GM19238 (cell line): Measurements from ENCODE around the gene BRS3.

Source experiments
- DNase-seq: peaks from one replicate; pipeline ENCODE4 v3.0.0; 2011; ENCODE audit warnings: low spot score; ENCODE audit not compliant: insufficient read length

BRS3 gene

DNA sequence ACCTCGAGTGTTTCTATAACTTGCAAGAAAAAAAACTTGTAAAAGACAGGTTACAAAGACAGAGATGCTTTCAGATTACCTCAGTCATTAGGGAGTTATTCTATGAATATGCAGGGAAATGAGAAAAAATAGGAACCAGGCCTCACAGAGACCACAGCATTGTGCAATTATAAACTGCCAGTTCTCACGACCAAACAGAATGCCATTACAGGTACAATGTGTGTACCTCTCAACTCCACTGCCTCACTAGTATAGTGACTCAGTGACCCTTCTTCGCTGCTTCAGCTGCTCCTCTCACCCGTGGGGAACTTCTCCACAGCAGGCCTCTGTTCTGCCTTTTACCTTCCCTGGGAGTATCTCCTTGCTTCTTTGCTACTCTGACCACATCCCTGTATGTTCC, 7.3 kb downstream of the BRS3 start:
- no peak for DNase-seq

DNA sequence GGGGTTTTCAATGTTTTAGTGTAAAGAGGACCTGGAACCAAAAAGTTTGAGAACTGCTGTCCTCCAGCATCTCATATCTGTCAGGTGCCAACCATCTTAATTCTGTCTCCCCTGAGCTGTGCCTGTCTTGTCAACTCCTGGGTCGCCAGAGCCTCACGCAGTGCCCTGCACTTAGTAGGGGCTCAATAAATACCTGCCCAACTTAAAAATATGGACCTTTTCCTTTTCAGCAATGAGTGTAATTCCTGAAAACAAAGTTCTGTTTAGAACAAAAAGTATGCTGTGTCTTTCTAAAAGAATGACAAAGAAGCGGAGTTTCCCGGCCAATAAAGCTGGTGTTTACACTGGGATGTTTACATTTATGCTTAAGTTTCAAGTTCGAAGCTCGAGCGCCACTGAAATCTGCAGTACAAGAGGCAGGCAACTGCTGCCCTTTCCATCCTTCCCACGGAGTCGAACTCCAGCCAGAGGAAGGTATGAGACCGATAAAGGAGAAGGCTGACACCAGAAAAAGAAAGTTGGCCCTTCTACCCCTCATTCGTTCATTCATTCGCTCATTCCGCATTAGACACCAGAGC, 8.5 kb downstream of the BRS3 start:
- DNase-seq: no peak

DNA sequence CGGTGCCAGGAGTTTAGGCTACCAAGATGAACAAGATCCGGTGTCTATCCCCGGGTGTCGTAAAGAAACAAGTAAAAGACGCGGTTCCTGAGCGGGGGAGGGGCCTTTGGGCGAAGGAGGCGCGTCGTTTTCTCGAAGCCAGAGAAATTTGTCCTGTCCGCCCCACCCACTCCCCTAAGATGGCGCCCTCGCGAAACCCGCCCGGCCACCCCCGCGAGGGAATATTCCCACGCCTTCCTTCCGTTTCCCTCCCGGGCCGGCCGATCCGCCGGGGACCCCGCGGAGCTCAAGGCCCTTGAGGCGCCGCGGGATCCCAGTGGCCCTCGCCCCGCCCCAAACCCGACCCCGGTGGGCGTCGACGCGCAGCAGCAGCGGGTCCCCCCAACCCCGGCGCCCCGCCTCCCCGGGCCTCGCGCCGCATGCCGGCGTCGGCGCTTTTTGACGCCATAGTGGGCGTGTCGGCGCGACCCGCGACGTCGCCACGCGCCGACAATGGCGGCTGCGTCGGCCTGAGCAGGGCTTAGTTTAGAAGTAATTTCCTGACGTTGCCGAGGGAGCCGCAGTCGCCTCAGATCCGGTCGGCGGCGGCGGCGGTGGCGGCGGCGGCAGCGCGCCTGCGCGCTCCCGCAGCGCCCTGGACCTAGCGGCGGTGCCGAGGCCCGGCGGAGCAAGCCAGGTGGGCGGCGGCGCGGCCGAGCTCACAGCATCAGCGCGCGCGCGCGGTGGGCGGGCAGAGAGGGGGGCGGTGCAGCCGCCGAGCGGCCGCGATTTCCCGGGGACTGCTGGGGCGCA, 9.2 kb downstream of the BRS3 start:
- DNase-seq: peak; percentile 59

DNA sequence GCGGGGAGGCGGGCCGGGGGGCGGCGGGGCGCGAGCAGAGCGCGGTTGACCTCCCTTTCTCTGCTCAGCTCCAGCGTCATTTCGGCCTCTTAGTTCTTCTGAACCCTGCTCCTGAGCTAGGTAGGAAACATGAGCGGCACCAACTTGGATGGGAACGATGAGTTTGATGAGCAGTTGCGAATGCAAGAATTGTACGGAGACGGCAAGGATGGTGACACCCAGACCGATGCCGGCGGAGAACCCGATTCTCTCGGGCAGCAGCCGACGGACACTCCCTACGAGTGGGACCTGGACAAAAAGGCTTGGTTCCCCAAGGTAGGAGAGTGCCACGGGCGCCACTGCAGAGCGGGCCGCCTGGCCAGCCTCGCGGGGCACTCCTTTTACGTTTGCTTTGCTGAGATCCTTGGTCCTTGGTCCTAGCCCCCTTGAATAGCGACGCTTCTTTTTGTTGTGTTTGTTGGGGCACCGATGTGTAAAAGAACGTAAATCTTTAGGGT, 9.9 kb downstream of the BRS3 start, which contains the start of gene HTATSF1:
TSS of gene HTATSF1 (plus strand) at position 37 of the 497 bp plus-strand sequence. CDS start at position 130, 93 bp downstream.
- DNase-seq: no peak

DNA sequence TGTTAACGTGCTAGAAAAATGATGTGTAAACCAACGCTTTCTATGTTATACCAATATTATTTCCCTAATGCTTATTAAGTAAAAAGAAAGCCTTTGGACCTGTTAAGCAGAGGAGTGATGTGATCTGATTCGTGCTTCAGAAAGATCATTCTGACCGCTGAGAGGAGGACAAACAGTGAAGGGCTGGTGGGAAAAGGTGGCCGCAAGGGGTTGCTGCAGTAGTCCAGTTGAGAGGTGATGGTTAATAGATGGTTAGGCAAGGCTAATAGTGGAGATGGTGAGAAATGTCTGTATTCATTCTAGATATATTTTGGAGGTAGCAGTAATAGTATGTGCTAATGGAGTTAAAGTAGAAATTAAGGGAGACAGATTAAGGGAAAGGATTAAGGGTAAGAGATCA, 31.3 kb downstream of the BRS3 start:
- no peak for DNase-seq

DNA sequence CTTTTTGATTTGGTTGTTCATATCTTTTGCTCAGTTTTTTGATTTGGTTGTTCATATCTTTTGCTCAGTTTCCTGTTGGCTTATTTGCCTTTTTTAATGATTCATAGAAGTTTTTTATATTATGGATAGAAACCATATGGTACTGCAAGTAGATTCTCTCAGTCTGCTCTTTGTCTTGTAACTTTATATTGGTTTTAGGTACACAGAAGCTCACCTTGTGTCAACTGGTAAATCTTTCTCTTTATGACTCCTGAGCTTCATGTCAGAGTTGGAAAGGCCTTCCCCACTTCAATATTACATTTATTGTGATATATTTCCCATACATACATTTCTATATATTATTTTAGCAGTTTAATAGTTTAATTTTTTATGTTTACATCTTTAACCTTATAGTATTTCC, 36.0 kb downstream of the BRS3 start:
- no peak for DNase-seq

DNA sequence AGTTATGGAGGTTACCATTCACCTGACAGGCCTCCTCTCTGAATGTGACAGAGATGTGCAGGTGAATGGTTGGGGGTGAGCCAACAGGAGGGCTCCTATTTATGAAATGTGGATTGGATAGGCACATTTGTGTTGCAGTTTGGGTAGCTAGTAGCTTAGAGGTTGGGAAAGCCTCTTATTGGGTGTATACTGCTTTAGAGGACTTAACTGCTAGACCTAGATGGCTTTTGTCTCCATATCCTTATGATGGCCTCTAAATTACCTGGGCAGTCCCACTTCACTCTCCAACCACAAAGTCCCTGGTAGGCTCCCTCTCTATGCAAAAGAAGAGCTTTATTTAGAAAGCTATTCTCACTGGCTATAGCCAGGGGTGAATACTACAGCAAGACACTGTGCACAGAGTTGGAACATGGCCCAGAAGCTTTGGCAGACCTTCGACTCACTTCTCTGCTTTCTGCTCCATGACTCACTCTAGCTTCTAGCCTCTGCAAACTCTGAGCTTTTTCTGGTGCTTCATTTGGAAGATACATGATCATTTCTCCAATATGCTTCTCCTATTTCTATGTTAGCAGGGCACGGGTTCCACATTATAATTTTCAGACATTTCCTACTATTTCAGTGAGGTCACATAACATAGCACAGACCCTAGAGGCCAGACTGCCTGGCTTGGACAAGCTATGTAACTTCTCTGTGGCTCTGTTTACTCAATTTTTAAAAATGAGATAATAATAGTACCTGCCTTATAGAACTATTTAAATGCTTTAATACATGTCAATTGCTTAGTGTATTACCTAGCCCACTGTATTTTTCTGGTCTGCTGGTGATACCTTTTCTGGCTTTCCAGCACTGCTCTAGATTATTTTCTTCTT, 38.2 kb downstream of the BRS3 start:
- no peak for DNase-seq

DNA sequence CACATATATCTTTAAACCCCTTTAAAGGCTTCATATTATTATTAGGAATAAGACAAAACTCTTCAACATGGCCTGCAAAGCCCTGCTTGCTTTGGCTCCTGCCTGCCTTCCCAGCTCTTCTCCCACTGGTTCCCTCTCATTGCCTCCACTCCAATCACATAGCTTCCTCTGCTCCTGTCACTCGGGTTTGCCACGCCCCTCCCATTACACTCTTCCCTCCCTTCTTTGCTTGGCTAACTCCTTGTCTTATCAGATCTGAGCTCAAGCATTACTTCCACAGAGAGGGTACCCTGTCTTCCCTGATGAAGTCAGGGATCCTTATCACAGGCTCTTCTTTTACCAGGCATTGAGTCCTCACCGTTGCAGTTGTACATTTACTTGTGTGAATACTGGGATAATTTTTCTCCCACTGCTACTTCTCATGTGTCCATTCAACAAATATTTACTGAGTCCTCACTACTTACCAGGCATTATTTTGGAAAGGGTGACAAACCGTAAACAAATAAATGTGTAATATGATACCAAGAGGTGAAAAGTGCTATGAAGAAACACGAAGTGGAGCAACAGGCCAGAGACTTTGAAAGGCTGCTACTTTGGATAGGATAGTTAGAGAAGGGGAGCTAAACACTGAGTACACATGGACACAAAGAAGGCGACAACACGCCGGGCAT, 41.0 kb downstream of the BRS3 start:
- no peak for DNase-seq

DNA sequence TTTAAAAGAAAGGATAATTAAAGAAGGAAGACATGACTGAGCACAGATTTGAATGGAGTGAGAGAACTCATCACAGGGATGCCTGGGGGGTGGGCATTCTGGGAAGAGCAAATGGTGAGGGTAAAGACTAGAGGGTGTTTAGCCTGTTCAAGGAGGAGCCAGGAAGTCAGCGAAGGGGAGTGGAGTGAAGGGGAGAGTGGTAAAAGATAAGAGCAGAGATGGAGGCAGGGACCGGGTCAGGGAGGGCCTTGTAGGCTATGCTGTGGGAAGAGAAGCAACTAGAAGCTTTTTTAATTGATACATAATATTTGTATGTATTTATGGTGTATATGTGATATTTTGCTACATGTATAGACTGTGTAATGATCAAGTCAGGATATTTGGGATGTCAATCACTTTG, 42.0 kb downstream of the BRS3 start:
- no peak for DNase-seq

DNA sequence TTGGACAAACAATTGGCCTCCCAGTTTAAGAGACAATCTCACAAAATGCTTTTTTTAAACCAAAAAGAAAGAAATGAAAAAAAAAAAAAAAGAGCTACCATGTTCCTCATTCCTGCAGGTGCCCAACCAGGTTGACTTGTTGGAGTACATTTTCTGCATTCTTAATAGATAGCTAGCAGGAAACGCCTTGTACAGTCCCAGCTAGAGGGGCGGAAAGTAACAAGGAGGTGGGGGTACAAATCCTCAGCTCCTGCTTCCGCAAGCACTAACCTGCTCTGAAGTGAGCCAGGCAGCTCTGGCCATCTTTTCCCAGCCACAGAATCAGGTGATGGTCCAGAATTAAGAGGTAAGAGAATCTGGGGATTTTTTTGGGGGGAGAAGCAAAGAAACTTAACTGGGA, 44.2 kb downstream of the BRS3 start, which contains the start of gene VGLL1:
TSS of gene VGLL1 (plus strand) at position 265 of the 400 bp plus-strand sequence. CDS start 3,806 bp downstream, outside the sequence.
- DNase-seq: no peak

DNA sequence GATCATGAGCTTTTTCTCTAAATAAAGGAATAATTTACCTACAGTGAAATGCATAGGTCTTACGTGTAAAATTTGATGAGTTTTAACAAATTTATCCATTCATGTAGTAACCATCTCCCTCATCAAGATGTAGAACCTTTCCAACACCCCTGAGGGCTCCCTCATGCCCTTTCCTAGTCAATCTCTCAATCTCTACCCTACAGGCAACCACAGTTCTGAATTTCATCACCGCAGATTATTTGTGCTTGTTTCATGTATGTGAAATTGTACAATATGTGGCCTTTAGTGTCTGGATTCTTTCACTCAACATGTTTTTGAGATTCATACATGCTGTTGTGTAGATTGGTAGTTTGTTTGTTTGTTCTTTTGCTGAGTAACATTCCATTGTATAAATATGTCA, 46.4 kb downstream of the BRS3 start:
- DNase-seq: no peak

DNA sequence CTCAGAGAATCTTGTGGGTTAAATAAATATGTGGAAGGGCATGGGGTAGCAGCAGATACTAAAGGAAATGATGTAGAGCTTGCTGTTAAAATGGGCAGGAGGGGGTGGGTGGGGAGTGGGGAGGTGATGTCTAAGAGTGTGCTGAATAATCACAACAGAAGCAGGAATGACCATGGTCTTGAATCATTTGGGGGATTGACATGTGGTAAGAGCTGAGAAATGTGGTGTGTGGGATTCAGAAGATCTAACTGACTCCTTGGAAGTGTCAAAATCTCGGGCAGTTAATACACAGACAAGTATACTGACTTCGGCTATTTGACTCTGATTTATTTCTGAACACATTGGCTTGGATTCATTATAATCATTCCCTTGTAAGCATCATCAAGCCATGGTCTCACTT, 51.1 kb downstream of the BRS3 start:
- DNase-seq: no peak

DNA sequence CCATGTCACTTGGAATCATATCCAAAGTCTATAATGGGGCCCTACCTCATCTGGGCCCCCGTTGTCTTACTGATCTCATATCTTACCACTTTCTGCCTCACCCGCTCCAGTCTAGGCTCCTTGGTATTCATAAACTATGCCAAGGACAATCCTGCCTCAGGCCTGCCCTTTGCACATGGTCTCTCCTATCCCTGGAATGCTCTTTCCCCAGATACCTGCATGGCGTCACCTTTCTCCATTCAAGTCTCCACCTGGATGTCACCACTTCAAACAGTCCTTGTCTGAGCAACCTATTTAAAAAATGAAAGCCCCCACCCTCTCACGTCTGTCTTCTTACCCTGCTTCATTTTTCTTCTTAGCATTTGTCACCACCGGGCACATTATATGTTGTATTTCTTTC, 52.5 kb downstream of the BRS3 start:
- no peak for DNase-seq

DNA sequence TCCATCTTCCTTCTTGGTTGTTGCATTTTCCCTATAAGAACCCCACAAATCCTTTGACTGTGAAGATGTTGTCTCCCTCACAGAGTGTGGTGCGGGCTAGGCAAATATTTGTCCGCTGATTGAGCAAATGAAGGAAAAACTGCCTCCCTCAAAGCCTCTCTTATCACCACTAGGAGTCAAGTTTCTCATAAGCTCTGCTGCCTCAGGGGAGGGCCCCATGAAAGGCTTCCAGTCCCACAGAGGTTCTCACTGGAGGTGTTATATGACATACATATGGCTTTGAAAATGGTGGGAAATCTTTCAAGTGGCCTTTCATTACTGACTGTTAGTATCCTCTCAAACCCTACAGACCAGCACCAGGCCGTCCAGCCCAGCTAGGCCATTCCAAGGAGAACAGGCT, 53.5 kb downstream of the BRS3 start:
- no peak for DNase-seq

DNA sequence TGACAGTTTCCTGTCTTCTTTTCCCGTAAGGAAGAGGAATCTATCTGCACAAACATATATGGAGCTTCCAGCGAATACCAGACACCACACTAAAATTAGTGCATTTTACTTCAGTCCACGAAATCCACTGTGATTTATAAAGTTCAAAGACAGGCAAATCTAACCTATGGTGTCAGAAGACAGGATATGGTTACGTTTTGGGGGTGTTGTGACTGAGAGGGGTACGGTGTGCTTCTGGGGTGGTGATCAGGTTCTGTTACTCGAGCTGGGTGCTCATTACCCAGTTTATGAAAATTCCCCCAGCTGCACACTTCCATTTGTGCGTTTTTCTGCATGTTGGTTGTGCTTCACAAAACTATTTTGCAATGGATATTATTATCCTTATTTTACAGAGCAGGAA, 54.5 kb downstream of the BRS3 start:
- no peak for DNase-seq
